Measurements from ENCODE around the gene CCKAR. TPM values are rescaled to one million over a fixed set of nuclear protein-coding genes. Genes with fewer than 3 reads are reported as not detected.
"Not testable (repeated sequence)": the region's sequence is repeated elsewhere in the genome, so short reads cannot be mapped to it uniquely, and the experiment has no call there.

Gene CCKAR
- total and polyA plus RNA-seq, 11 donors: 0.20 TPM; not detected in 10

GRCh38 chr4:26509681-26510333 lies 19.5 kb upstream of the CCKAR start:
- TF ChIP-seq POLR2A (IDR thresholded peaks at IDR 0.05): no peak
- no peak for TF ChIP-seq CTCF (IDR thresholded peaks at IDR 0.05)
- 65 to 73% (median 69%) methylated on average over 7 to 8 of the region's 8 CpGs for WGBS, 4 donors
- H3K27me3 ChIP-seq: no peaks in the 10 kb centered on the region
- no peak overlapping the region for H3K4me3 ChIP-seq
- no peaks in the 10 kb centered on the region for H3K36me3 ChIP-seq
- H3K27ac ChIP-seq: peak overlapping the region in 1 of 12 donors; percentile 11
- no peaks in the 10 kb centered on the region for H3K4me1 ChIP-seq
- no peaks in the 10 kb centered on the region for H3K9me3 ChIP-seq
- intact Hi-C loops (cut with DNase I): no loop called here
- DNase-seq (no peak), ATAC-seq (no peak)

GRCh38 chr4:26507286-26507685 lies 17.0 kb upstream of the CCKAR start:
- intact Hi-C loops (cut with DNase I): no loop called here
- H3K27ac ChIP-seq: no peak overlapping the region
- no peaks in the 10 kb centered on the region for H3K27me3 ChIP-seq
- no peaks in the 10 kb centered on the region for H3K9me3 ChIP-seq
- DNase-seq (no peak), ATAC-seq (no peak)
- H3K4me1 ChIP-seq: peaks cover 0 to 4% (median 0%) of the 10 kb centered on the region in 12 donors
- H3K4me3 ChIP-seq: no peak overlapping the region
- TF ChIP-seq CTCF (IDR thresholded peaks at IDR 0.05): no peak
- no peak for TF ChIP-seq POLR2A (IDR thresholded peaks at IDR 0.05)
- H3K36me3 ChIP-seq: no peaks in the 10 kb centered on the region
- 86 to 89% (median 88%) methylated on average over 4 of the region's 4 CpGs for WGBS, 4 donors

DNA sequence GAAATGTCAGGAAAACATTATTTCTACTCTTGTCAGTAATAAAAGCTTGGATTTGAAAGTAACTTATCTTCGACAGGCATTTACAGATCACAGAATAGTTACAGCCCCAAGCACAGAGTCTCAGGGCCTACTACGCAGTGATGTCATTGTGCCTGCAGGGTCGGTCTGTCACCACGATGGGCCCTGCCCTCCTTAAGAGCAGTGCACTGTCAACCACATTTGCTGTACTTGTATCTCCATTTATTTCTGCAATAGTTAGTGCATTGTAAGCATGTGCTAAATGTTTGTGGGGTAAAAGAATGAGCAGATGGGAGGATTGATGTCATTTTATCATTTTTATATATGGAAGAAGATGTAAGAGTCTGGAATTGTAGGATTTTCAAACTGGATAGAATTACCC lies 13.6 kb upstream of the CCKAR start:
- no peak for DNase-seq
- whole genome bisulfite sequencing, 4 donors: 63 to 81% (median 79%) methylated on average over 4 of the region's 4 CpGs
- Histone ChIP-seq H3K27me3 (no peaks in the 10 kb centered on the region), H3K36me3 (no peaks in the 10 kb centered on the region), H3K4me3 (no peak overlapping the region), H3K9me3 (peaks cover 0 to 5% (median 0%) of the 10 kb centered on the region in 12 donors), H3K27ac (no peak overlapping the region), H3K4me1 (peaks cover 0 to 4% (median 0%) of the 10 kb centered on the region in 12 donors)
- ATAC-seq: no peak
- intact Hi-C loops (cut with DNase I): no loop called here
- no peak for TF ChIP-seq POLR2A (IDR thresholded peaks at IDR 0.05)
- no peak for TF ChIP-seq CTCF (IDR thresholded peaks at IDR 0.05)

- 52 to 61% (median 58%) methylated on average over 5 of the region's 5 CpGs for whole genome bisulfite sequencing, 4 donors
- TF ChIP-seq CTCF (IDR thresholded peaks at IDR 0.05) (no peak), POLR2A (IDR thresholded peaks at IDR 0.05) (no peak)
- Histone ChIP-seq H3K36me3 (no peaks in the 10 kb centered on the region), H3K4me3 (no peak overlapping the region), H3K4me1 (peaks cover 0 to 4% (median 0%) of the 10 kb centered on the region in 12 donors), H3K27ac (no peak overlapping the region), H3K9me3 (peaks cover 0 to 5% (median 0%) of the 10 kb centered on the region in 12 donors), H3K27me3 (no peaks in the 10 kb centered on the region)
- DNase-seq (no peak), ATAC-seq (peak in 2 of 4 donors; percentile 33 to 66)
- intact Hi-C loops (cut with DNase I): no loop called here
Measured at GRCh38 chr4:26503427-26503826, 13.1 kb upstream of the CCKAR start.

DNA sequence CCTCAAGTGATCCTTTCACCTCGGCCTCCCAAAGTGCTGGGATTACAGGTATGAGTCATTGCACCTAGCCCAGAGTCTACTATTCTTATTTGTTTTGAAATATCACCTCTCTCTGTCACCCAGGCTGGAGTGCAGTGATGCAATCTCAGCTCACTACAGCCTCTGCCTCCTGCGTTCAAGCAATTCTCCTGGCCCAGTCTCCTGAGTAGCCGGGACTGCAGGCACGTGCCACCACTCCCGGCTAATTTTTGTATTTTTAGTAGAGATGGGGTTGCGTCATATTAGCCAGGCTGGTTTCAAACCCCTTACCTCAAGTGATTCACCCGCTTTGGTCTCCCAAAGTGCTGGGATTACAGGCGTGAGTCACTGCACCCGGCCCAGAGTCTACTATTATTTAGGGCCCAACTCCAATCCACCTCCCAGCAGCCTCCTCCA lies 10.3 kb upstream of the CCKAR start:
- not testable (repeated sequence) for H3K27me3 ChIP-seq, DNase-seq

More for the DNA sequence above, 10.3 kb upstream of the CCKAR start:
- H3K36me3 ChIP-seq; H3K4me1 ChIP-seq; ATAC-seq; H3K27ac ChIP-seq; H3K4me3 ChIP-seq; H3K9me3 ChIP-seq; intact Hi-C loops (cut with DNase I): not testable (repeated sequence)
- WGBS, 4 donors: 91 to 92% (median 92%) methylated on average over 9 of the region's 9 CpGs

Measured in heart left ventricle (tissue), 16 donors.